Stimulated activated CD8-positive, alpha-beta memory T cell treated with anti-CD3 and anti-CD28 coated beads, Interleukin-15, amount 100 ng/mL, for 24 hours (primary cell): ENCODE measurements around the gene ARFGEF2.
"Not testable (repeated sequence)": the region's sequence is repeated elsewhere in the genome, so short reads cannot be mapped to it uniquely, and the experiment has no call there.

ENCODE experiments used
- DNase-seq: peaks from one replicate; pipeline ENCODE4 v3.0.0-alpha.2; 2020; ENCODE audit warnings: low read depth

The ARFGEF2 gene

DNA sequence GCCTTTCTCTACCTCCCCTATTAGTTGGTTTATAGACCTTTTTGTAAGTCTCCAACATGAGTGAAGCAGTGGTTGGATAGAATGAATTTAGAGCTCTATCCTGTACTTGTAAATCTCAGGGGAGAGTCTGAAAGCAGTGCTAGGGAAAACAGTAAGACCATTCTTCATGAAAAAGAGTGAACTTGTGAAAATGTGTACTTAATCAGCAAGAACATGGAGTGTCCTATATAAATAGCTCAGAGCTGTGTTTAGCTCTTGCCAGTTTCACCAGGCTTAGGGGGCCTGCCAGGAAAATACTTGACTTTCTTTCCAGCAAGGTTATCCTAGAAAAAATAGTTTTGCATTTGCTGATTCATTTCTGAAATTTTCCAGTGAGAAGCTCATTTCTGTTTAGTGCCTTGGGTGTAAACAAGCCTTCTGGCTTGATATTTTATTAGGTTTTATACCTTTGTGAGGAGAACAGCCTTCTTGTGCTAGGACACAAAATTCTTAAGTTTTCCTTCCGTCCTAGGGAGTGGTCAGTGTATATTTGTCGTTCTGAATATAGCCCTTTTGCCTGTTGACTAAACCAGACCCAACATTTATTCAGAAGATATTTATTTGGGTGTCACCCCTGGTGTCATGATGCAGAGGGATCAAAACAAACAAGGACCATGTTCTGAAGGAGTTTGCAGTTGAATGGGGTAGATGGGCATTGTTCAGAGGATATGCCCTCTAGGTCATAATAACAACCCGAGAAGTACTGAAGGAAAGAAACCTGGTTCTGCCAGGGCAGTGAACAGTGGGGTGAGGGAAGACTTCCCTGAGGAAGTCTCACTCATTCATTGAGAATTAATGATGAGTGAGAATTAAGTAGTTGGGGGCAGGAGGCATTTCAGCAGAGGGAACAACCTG is 7.6 kb downstream of the ARFGEF2 start:
- no peak for DNase-seq

- no peak for DNase-seq
Observed at GRCh38 chr20:48930035-48930434, 8.5 kb downstream of the ARFGEF2 start.

GRCh38 chr20:48930878-48931277 is 9.4 kb downstream of the ARFGEF2 start:
- DNase-seq, result no peak

GRCh38 chr20:48931527-48932374 is 10.2 kb downstream of the ARFGEF2 start:
- DNase-seq, result no peak

DNA sequence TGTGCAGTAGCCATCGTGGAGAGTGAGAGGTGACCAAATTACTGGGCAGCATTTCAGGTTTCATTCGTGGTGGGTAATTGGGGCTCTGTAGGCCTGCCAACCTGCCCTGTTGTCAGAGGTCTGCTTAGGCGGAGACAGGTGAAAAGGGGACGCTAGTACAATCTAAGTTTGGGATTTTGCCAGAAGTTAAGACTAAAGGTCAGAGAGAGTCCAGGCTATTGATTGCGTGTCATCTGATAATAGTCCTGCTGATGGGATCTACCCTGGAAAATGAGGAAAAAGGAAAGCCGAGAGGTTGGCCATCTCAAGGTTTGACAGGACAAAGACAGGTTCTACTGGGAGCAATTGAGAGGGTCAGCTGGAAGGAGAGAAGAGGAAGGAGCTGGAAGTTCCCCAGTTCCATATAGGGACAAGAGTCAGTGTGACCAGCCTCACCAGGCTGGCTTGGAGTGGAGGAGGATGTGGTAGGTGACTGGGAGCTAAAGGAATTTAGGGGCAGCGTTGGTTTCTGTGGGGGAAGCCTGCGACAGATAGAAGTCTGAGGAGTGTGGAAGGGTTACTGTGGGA is 10.9 kb downstream of the ARFGEF2 start:
- no peak for DNase-seq

GRCh38 chr20:48933017-48933766 is 11.7 kb downstream of the ARFGEF2 start:
- no peak for DNase-seq

DNA sequence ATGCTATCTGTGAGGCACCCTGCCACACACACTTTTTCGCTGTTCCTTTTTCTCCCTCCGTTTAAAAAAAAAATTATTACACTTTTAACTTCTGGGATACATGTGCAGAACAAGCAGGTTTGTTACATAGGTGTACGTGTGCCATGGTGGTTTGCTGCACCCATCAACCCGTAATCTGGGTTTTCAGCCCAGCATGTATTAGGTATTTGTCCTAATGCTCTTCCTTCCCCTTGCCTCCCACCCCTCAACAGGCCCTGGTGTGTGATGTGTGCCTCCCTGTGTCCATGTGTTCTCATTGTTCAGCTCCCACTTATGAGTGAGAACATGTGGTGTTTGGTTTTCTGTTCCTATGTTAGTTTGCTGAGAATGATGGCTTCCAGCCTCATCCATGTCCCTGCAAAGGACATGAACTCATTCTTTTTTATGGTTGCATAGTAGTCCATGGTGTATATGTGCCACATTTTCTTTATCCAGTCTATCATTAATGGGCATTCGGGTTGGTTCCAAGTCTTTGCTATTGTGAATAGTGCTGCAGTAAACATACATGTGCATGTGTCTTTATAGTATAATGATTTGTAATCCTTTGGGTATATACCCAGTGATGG is 12.9 kb downstream of the ARFGEF2 start:
- not testable (repeated sequence) for DNase-seq

- not testable (repeated sequence) for DNase-seq
Observed at GRCh38 chr20:48934966-48935365, 13.5 kb downstream of the ARFGEF2 start.

GRCh38 chr20:48936178-48936577 is 14.7 kb downstream of the ARFGEF2 start:
- DNase-seq, result not testable (repeated sequence)

- DNase-seq, result no peak
Observed at GRCh38 chr20:48937674-48938073, 16.2 kb downstream of the ARFGEF2 start.

- no peak for DNase-seq
Observed at GRCh38 chr20:48938670-48939069, 17.2 kb downstream of the ARFGEF2 start.

DNA sequence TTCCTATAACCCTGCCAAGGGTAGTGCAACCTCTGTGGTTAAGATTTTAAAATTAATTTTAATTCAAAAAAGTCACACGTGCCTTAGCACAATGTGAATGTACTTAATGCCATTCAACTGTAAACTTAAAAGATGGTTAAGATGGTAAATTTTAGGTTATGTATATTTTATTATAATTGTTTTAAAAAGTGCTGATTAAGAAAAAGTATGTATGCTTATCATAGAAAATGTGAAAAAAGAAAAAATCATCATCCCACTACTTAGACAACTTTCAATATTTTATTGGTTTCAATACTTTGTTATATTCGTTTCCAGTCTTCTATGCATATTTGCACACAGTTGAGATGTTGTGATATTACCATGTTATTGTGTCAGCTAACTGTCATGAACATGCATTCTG is 18.7 kb downstream of the ARFGEF2 start:
- no peak for DNase-seq

- DNase-seq, result no peak
Observed at GRCh38 chr20:48941467-48941866, 20.0 kb downstream of the ARFGEF2 start.

DNA sequence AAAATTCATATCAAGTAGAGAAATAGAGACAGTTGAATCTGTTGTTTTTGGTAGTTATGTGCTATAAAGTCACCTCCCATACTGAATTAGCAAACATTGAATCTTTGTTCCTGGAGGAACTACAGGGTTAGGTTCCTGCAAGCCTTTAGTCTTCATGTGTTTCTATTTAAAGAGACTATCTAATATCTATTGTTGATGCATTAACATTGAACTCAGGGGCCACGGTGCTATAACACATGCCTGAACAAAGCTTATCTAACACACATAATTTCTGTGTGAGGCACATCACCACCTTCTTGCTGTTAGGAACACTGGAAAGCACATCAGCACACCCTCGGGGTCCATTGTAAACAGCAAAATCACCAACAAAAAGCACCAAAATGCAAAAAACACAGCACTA is 21.2 kb downstream of the ARFGEF2 start:
- no peak for DNase-seq

DNA sequence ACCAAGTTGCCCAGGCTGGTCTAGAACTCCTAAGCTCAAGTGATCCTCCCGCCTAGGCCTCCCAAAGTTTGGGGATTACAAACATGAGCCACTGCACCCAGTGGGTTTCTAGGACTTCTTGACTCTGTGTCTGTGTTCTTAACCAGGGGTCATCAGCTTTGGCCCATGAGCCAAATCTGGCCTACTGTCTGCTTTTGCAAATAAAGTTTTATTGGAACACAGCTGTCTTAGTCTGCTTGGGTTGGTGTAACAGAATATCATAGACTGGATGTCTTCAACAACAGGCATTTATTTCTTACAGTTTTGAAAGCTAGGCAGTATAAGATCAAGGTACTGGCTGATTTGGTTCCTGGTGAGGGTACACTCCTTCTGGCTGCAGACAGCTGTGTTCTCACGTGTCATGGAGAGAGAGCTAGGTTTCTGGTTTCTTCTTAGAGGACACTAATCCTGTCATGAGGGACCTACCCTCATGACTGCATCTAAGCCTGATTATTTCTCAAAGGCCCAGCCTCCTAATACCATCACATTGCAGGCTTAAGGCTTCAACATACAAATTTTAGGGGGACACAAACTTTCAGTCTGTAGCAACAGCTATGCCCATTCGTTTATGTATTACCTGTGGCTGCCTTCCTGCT is 23.3 kb downstream of the ARFGEF2 start:
- no peak for DNase-seq

DNA sequence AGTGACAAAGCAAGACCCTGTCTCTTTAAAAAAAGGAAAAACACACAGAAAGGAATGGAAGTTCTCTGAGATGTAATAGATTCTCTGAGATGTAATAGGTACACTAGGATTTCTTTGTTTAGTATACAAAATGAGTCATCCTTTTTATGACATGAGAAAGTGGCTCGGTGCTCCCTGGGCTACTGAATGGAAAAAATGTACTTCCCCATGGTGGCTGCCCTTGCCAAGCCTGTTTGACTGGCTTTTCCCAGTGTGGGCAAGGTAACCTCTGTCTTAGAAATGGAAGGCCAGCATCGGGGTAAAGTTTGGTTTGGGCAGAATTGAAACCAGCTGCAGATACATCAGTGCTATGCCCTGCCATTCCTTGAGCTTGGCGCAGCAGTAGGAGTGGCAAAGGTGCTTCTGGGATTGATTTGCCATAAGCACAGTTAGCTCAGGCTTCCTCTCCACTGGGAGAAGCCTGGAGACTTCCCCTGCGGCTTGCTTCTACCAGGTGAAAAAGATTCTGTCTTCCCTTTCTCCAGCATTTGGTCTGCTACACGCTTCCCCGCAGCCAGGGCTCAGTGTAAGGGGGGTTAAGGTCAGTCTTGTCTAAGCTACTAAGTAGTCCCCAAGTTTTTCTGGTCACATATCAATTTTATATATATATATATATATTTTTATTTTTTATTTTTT is 24.5 kb downstream of the ARFGEF2 start:
- no peak for DNase-seq

DNA sequence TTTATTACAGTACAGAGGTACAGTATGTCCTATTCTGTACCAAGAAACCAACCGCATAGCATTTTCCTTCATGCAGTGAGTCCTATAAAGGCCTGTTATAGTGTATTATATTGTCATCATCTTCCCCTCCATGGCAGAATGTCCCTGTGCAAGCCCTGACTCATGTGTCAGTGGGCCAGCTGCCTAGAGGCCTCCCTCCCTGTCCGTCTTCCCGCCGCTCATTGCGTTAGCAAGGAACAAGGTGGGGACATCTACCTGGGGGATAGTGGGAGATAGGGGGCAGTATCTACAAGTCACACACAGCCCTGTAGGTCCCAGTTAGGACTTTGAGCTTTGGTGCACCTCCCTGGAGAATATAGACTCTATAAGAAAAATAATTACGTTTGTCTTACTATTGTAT is 27.1 kb downstream of the ARFGEF2 start:
- DNase-seq, result no peak

GRCh38 chr20:48949304-48950170 is 28.0 kb downstream of the ARFGEF2 start:
- DNase-seq, result no peak

DNA sequence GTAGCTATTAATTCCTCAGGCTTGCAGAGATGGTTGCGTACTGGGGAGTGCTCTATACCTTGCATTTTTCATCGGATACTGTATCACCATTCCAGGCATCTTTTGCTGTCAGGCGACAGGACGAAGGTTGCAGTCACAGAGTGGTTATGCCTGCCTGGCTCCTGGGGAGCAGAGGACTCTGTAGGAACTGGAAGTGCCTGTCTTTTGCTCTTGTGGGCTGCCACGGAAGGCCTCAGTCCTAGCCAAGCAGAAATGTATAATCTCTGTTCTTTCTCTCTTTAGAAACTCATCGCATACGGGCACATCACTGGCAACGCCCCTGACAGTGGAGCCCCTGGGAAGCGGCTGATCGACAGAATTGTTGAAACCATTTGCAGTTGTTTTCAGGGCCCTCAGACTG is 29.5 kb downstream of the ARFGEF2 start:
- DNase-seq, result no peak

DNA sequence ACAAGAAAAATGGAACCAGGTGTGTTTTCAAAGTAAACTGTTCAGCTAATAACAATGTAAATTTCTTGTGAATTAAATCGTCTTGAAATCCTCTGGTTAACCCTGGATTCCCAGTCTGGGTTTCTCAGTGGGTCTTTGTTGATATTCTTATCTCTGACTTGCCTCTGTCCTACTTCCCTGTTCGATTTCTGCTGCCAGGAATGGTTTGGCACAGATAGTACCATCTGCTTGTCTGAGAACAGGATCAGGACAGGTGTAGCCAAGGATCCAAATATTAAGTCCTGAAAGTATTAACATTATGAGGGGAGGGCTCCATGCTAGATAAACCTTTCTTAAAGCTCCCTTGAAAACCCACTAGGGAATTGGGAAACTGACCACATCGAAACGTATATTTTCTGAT is 30.1 kb downstream of the ARFGEF2 start:
- no peak for DNase-seq
